Gastroesophageal sphincter (tissue), 4 donors: ENCODE data around the gene FBL. TPM values are rescaled to one million over a fixed set of nuclear protein-coding genes. Genes with fewer than 3 reads are reported as not detected.

Experiments used
- ATAC-seq: fragments of 150-250 bp; one replicate; pipeline ENCODE4 v1.9.1; 2016; ENCODE audit warnings: mild to moderate bottlenecking, moderate library complexity
- H3K27ac ChIP-seq, 4 donors: fragments of 200-600 bp; sonication (generic) in 3 of 4; 1 replicate in 3 of 4; 2 replicates in 1 of 4; pipeline ENCODE4 v1.5.1; 2016 to 2019
- H3K27me3 ChIP-seq: fragments of 200-600 bp; sonication (generic); one replicate; pipeline ENCODE4 v1.5.1; 2019
- H3K36me3 ChIP-seq, 2 donors: fragments of 200-600 bp; sonication (generic); one replicate each; pipeline ENCODE4 v1.5.1; 2019; ENCODE audit warnings: control low read depth in 1 of 2
- H3K4me1 ChIP-seq, 3 donors: fragments of 200-600 bp; sonication (generic); 1 replicate in 2 of 3; 2 replicates in 1 of 3; pipeline ENCODE4 v1.5.1; 2016 to 2019; ENCODE audit warnings: control low read depth in 2 of 3
- H3K4me3 ChIP-seq, 2 donors: fragments of 200-600 bp; sonication (generic); one replicate each; pipeline ENCODE4 v1.5.1; 2019; ENCODE audit warnings: mild to moderate bottlenecking in 1 of 2, moderate library complexity in 1 of 2
- H3K9me3 ChIP-seq, 3 donors: fragments of 200-600 bp; sonication (generic); one replicate each; pipeline ENCODE4 v1.5.1; 2017 to 2019; ENCODE audit warnings: control low read depth in 2 of 3
- EP300 ChIP-seq: sonication (generic); formaldehyde crosslinking; IDR thresholded peaks from one replicate; pipeline ENCODE4 v1.6.1; 2017; ENCODE audit warnings: antibody characterized with exemption, mild to moderate bottlenecking
- POLR2A ChIP-seq, 2 donors: fragments of 450-650 bp; IDR thresholded peaks; one replicate each; pipeline ENCODE4 v1.6.1; 2017; ENCODE audit warnings: antibody characterized with exemption in 2 of 2, mild to moderate bottlenecking in 2 of 2, moderate library complexity in 1 of 2
- POLR2AphosphoS5 ChIP-seq: sonication (generic); formaldehyde crosslinking; IDR thresholded peaks from one replicate; pipeline ENCODE4 v1.6.1; 2017; ENCODE audit warnings: antibody characterized with exemption
- WGBS, 2 donors: methylation state at CpG; one replicate each; pipeline ENCODE4 v1.1.5; 2018; ENCODE audit warnings: low coverage in 1 of 2; 5-methylcytosine and 5-hydroxymethylcytosine counted together
- total RNA-seq, 4 donors: library from RNA; depleted of rRNA; stranded (reverse); fragments of >200 nt; gene quantifications; one replicate each; pipeline ENCODE4 v1.1.0, GENCODE V29; 2016
- TF ChIP-seq, protein P1 (sequence below), 4 experiments: fragments of 200-600 bp in 2 of 4; fragments of 450-650 bp in 2 of 4; sonication (generic) in 1 of 4; IDR thresholded peaks; one replicate each; pipeline ENCODE4 v1.5.1; 2017 to 2019; ENCODE audit warnings: antibody characterized with exemption in 4 of 4, mild to moderate bottlenecking in 2 of 4, moderate library complexity in 2 of 4

Gene FBL
- total RNA-seq, 4 donors from 2014 or later, result 72.5 to 105 (median 89.1) TPM

DNA sequence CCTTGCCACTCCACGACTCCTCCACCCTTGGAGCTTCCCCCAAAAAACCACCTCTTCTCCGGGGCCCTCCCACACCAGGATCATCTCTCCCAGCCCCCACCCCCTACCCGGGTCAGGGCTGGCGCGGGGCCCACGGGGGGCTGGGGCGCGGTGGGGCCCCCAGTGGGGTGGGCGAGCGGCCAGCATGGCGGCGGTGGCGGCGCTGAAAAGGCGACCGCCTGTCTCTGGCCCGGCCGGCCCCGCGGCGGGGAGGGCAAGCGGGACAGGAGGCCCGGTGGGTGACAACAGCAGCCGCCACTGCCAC, 13.1 kb downstream of the FBL start:
- Histone ChIP-seq H3K27me3 (no peaks in the 10 kb centered on the region), H3K27ac (peak overlapping the region; percentile 25 to 91 (median 86)), H3K9me3 (no peaks in the 10 kb centered on the region), H3K4me1 (peaks cover 0 to 30% (median 10%) of the 10 kb centered on the region in 3 donors), H3K36me3 (peaks cover 0 to 77% of the 10 kb centered on the region in 2 donors), H3K4me3 (peak overlapping the region; percentile 87 to 99)
- peak; percentile 2 for ATAC-seq
- 0 to 13% methylated on average over 1 to 2 of the region's 24 CpGs for WGBS, 2 donors
- TF ChIP-seq EP300 (no peak), POLR2AphosphoS5 (no peak), POLR2A (IDR thresholded peaks at IDR 0.05) (no peak)
- TF ChIP-seq, protein P1, sequence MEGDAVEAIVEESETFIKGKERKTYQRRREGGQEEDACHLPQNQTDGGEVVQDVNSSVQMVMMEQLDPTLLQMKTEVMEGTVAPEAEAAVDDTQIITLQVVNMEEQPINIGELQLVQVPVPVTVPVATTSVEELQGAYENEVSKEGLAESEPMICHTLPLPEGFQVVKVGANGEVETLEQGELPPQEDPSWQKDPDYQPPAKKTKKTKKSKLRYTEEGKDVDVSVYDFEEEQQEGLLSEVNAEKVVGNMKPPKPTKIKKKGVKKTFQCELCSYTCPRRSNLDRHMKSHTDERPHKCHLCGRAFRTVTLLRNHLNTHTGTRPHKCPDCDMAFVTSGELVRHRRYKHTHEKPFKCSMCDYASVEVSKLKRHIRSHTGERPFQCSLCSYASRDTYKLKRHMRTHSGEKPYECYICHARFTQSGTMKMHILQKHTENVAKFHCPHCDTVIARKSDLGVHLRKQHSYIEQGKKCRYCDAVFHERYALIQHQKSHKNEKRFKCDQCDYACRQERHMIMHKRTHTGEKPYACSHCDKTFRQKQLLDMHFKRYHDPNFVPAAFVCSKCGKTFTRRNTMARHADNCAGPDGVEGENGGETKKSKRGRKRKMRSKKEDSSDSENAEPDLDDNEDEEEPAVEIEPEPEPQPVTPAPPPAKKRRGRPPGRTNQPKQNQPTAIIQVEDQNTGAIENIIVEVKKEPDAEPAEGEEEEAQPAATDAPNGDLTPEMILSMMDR (IDR thresholded peaks at IDR 0.05), result no peak

DNA sequence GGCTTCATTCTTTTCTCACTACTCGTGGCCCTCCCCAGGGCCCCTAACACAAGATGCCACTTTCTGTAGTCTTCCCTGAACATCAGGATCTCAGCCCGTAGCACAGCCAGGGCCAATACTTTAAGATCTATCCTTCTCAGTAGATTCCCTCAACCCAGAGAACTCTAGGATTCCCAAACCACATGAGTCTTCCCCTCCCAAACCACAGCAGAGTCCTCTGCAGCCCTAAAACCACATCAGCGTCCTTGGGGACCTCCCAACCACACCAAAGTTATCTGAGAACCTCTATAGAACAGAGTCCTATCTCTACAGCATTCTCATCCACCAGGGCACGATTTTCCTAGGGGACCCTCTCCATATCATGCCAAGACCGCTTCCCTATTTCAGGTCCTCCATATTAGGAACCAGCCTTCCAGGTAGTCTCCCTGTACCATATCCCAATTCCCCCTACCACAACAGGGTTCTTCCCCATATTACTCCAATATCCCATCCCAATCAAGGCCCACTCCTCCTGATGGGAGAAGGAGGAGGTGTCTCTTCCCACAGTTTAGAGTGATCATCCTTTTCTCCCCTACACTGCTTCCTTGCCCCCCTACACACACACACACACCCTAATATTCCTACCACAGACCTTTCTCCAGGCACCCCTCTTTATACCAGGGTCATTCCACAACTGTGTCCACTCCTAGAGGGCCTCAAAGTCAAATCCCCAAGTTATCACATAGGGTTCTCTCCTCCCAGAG, 13.7 kb downstream of the FBL start:
- 14 to 59% methylated on average over 2 to 5 of the region's 5 CpGs for WGBS, 2 donors
- H3K36me3 ChIP-seq, result peaks cover 0 to 77% of the 10 kb centered on the region in 2 donors
- ATAC-seq, result no peak

DNA sequence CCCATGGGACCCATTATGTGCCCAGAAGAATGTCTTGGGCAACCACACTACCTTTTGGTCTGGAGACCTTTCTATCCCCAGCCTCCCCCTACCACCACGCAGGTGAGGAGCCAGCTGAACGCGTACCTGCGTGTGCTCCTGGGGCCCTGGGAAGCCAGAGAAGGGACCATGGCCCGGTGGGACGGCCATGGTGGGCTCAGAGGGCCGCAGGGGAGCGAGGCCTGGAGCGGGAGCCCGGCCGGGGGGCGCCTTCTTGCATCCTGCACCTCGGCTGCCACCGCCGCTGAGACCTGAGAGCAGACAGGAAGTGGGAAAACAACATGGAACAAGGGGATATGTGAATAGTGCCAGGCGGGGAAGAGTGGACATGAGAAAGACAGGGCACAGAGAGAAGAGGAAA, 14.5 kb downstream of the FBL start:
- H3K9me3 ChIP-seq, result no peaks in the 10 kb centered on the region
- H3K4me3 ChIP-seq, result no peak overlapping the region
- no peaks in the 10 kb centered on the region for H3K27me3 ChIP-seq
- TF ChIP-seq EP300 (no peak), POLR2A (IDR thresholded peaks at IDR 0.05) (no peak), POLR2AphosphoS5 (no peak)
- TF ChIP-seq, protein P1 (IDR thresholded peaks at IDR 0.05), result no peak
- no peak for ATAC-seq
- H3K4me1 ChIP-seq, result peaks cover 0 to 30% (median 10%) of the 10 kb centered on the region in 3 donors
- 67 to 93% methylated on average over 1 to 3 of the region's 16 CpGs for WGBS, 2 donors
- H3K36me3 ChIP-seq, result peaks cover 0 to 77% of the 10 kb centered on the region in 2 donors
- H3K27ac ChIP-seq, result peak overlapping the region in 1 of 4 donors; percentile 7

More for the DNA sequence above, 13.7 kb downstream of the FBL start:
- H3K4me1 ChIP-seq, result peaks cover 0 to 30% (median 10%) of the 10 kb centered on the region in 3 donors
- H3K4me3 ChIP-seq, result peak overlapping the region; percentile 87 to 99
- H3K9me3 ChIP-seq, result no peaks in the 10 kb centered on the region
- no peaks in the 10 kb centered on the region for H3K27me3 ChIP-seq
- H3K27ac ChIP-seq, result peak overlapping the region; percentile 25 to 91 (median 86)
- TF ChIP-seq, protein P1 (IDR thresholded peaks at IDR 0.05), result no peak
- no peak for TF ChIP-seq POLR2AphosphoS5
- no peak for TF ChIP-seq POLR2A (IDR thresholded peaks at IDR 0.05)
- no peak for TF ChIP-seq EP300

DNA sequence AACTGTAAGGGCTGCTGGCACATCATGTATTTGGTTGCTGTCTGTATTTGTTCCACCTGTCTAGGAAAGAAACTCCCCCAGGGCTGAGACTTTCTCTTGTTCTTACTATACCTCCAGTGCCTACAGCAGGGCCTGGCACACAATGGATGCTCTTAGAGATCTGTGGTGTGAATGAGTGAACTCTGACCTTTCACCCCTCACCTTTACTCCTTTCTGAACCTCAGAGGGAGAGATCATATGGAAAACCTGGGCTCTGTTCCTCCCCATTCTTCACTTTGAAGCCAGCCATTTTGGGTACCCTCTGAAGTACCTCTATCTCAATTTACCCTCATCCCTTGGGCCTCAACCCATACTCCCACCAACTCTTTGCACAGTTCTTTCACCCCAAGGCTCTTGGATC, 15.3 kb downstream of the FBL start:
- no peak for ATAC-seq

More for the DNA sequence above, 15.3 kb downstream of the FBL start:
- H3K4me3 ChIP-seq, result no peak overlapping the region
- no peak overlapping the region for H3K27ac ChIP-seq
- TF ChIP-seq POLR2AphosphoS5, result no peak
- TF ChIP-seq EP300, result no peak
- TF ChIP-seq POLR2A (IDR thresholded peaks at IDR 0.05), result no peak
- TF ChIP-seq, protein P1 (IDR thresholded peaks at IDR 0.05), result no peak
- no peaks in the 10 kb centered on the region for H3K9me3 ChIP-seq
- H3K4me1 ChIP-seq, result peaks cover 0 to 30% (median 10%) of the 10 kb centered on the region in 3 donors
- H3K27me3 ChIP-seq, result no peaks in the 10 kb centered on the region
- H3K36me3 ChIP-seq, result peaks cover 0 to 77% of the 10 kb centered on the region in 2 donors
